Lower leg skin (tissue), 3 donors: ENCODE measurements around the gene BABAM2.

ENCODE experiments used
- POLR2A ChIP-seq, 2 donors: fragments of 450-650 bp; IDR thresholded peaks; one replicate each; pipeline ENCODE4 v1.6.1; 2016 to 2017; ENCODE audit warnings: antibody characterized with exemption in 2 of 2, mild to moderate bottlenecking in 1 of 2, moderate library complexity in 1 of 2
- TF ChIP-seq, protein P1 (sequence below), 3 donors: fragments of 450-650 bp; IDR thresholded peaks; one replicate each; pipeline ENCODE4 v1.5.1; 2016; ENCODE audit warnings: antibody characterized with exemption in 3 of 3, mild to moderate bottlenecking in 3 of 3, moderate library complexity in 2 of 3

DNA sequence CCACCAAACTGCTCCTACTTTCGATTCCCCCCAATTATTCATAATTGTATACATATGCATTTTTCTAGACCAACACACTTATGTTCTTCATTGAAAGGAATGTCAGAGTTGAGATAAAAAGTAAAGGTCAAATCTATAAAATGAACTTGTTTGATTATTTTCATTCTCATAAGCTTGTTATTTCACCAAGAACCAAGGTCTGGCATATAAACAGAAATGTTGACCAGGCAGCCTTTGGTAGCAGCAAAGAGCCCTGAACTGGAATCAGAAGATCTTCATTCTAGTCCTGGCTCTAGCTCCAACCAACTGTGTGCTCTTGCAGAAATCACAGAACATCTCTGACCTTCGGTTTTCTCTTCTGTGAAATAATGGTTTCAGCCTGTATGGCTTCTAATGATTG is 43.2 kb upstream of the BABAM2 start:
- TF ChIP-seq, protein P1, sequence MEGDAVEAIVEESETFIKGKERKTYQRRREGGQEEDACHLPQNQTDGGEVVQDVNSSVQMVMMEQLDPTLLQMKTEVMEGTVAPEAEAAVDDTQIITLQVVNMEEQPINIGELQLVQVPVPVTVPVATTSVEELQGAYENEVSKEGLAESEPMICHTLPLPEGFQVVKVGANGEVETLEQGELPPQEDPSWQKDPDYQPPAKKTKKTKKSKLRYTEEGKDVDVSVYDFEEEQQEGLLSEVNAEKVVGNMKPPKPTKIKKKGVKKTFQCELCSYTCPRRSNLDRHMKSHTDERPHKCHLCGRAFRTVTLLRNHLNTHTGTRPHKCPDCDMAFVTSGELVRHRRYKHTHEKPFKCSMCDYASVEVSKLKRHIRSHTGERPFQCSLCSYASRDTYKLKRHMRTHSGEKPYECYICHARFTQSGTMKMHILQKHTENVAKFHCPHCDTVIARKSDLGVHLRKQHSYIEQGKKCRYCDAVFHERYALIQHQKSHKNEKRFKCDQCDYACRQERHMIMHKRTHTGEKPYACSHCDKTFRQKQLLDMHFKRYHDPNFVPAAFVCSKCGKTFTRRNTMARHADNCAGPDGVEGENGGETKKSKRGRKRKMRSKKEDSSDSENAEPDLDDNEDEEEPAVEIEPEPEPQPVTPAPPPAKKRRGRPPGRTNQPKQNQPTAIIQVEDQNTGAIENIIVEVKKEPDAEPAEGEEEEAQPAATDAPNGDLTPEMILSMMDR (IDR thresholded peaks at IDR 0.05) = no peak
- no peak for TF ChIP-seq POLR2A (IDR thresholded peaks at IDR 0.05)
